NB4 (cell line): Measurements from ENCODE around the gene DNAAF5.

Source experiments
- TF ChIP-seq, protein P1 (sequence below): IDR thresholded peaks from one replicate; pipeline ENCODE4 v1.5.1; 2012; ENCODE audit warnings: low read depth, low read length
- TF ChIP-seq, protein P2 (sequence below): IDR thresholded peaks from 2 replicates; pipeline ENCODE4 v1.6.1; 2011; ENCODE audit warnings: low read depth, low read length

DNA sequence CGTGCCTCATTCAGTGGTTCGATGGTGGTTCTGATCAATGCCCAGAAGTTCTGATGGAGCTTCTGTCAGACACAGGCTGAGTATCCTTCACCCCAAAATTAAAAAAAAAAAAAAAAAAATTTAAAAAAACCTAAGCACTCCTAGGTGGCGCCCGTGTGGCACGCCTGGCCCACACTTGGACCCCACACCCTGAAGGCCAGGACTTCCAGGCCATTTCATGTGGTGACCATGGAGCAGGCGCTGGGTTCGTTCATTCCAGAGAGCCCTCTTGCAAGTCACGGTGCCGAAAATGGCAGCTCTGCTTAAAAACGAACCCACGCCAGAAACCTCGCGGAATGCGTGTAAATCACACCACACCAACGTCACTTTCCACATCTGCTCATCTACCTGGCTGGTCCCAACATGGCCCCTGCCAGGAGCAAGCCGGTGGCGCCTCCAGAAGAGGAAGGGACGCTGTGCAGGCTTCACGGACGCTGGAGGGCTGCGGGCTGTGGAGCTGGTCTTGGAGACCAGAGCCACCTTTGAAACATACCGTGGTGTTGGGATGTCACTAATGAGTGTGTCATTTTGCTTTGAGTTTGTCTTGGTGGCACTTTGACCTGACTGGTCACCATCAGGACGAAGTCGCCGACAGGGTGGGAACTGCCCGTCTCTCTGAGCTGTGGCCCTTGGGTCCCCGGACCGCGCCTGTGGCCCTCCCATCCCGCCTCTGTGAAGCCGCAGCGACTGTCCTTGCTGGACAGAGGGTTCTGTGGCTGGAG is 46.5 kb downstream of the DNAAF5 start:
- TF ChIP-seq, protein P1, sequence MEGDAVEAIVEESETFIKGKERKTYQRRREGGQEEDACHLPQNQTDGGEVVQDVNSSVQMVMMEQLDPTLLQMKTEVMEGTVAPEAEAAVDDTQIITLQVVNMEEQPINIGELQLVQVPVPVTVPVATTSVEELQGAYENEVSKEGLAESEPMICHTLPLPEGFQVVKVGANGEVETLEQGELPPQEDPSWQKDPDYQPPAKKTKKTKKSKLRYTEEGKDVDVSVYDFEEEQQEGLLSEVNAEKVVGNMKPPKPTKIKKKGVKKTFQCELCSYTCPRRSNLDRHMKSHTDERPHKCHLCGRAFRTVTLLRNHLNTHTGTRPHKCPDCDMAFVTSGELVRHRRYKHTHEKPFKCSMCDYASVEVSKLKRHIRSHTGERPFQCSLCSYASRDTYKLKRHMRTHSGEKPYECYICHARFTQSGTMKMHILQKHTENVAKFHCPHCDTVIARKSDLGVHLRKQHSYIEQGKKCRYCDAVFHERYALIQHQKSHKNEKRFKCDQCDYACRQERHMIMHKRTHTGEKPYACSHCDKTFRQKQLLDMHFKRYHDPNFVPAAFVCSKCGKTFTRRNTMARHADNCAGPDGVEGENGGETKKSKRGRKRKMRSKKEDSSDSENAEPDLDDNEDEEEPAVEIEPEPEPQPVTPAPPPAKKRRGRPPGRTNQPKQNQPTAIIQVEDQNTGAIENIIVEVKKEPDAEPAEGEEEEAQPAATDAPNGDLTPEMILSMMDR: no peak
- TF ChIP-seq, protein P2, sequence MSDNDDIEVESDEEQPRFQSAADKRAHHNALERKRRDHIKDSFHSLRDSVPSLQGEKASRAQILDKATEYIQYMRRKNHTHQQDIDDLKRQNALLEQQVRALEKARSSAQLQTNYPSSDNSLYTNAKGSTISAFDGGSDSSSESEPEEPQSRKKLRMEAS: no peak
